Mesothelial cell of epicardium (in vitro differentiated cells): ENCODE data around the gene RYR2. TPM values are rescaled to one million over a fixed set of nuclear protein-coding genes. Genes with fewer than 3 reads are reported as not detected.

Experiments
- DNase-seq, 2 experiments: peaks; one replicate each; pipeline ENCODE4 v3.0.0; 2021; ENCODE audit warnings: low spot score in 2 of 2; ENCODE audit not compliant: unreplicated experiment in 2 of 2
- H3K27ac Mint-ChIP-seq: 2 replicates; pipeline ENCODE4 v1.8.0; 2021; ENCODE audit warnings: mixed read lengths
- H3K27me3 Mint-ChIP-seq: 2 replicates; pipeline ENCODE4 v1.8.0; 2021; ENCODE audit warnings: low read depth, mixed read lengths
- H3K36me3 Mint-ChIP-seq: 2 replicates; pipeline ENCODE4 v1.8.0; 2021; ENCODE audit warnings: mixed read lengths
- H3K4me1 Mint-ChIP-seq: 2 replicates; pipeline ENCODE4 v1.8.0; 2021; ENCODE audit warnings: mixed read lengths
- H3K4me3 Mint-ChIP-seq: 2 replicates; pipeline ENCODE4 v1.8.0; 2021; ENCODE audit warnings: mild to moderate bottlenecking, moderate library complexity, mixed read lengths
- H3K9me3 Mint-ChIP-seq: 2 replicates; pipeline ENCODE4 v1.8.0; 2021; ENCODE audit warnings: mixed read lengths
- total RNA-seq: library from RNA; stranded (reverse); gene quantifications from 3 replicates; pipeline ENCODE4 v1.2.1, GENCODE V29; 2021
- TF ChIP-seq, protein P1 (sequence below): fragments of 200-600 bp; sonication (generic); IDR thresholded peaks from one replicate; pipeline ENCODE4 v1.5.0; 2021; ENCODE audit warnings: antibody characterized with exemption; ENCODE audit not compliant: unreplicated experiment

The RYR2 gene
- total RNA-seq, 1 donor from 2014 or later: 6.1 TPM

DNA sequence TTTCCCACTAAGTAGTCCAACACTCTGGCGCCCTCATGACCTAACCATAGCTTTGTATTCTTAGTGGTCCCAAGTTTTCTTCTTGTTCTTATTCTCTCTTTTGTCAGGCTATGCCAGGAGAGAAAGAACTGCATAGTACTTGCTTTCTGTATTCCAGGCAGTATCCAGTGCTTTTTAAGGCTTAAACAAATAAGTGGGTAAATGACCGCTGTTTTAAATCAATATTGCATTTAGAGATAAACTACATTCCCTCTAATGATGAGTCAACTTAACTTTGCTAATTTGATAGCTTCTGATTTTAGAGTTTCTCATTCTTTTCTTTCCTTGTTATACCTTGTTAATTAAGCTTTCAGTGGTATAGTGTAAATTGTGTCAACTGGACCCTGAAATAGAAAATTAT is 709.1 kb downstream of the RYR2 start:
- no peak overlapping the region for H3K27ac Mint-ChIP-seq
- no peaks in the 10 kb centered on the region for H3K36me3 Mint-ChIP-seq
- DNase-seq: no peak
- H3K9me3 Mint-ChIP-seq: no peaks in the 10 kb centered on the region
- peaks cover 20% of the 10 kb centered on the region for H3K4me1 Mint-ChIP-seq
- no peaks in the 10 kb centered on the region for H3K27me3 Mint-ChIP-seq
- no peak overlapping the region for H3K4me3 Mint-ChIP-seq
- TF ChIP-seq, protein P1, sequence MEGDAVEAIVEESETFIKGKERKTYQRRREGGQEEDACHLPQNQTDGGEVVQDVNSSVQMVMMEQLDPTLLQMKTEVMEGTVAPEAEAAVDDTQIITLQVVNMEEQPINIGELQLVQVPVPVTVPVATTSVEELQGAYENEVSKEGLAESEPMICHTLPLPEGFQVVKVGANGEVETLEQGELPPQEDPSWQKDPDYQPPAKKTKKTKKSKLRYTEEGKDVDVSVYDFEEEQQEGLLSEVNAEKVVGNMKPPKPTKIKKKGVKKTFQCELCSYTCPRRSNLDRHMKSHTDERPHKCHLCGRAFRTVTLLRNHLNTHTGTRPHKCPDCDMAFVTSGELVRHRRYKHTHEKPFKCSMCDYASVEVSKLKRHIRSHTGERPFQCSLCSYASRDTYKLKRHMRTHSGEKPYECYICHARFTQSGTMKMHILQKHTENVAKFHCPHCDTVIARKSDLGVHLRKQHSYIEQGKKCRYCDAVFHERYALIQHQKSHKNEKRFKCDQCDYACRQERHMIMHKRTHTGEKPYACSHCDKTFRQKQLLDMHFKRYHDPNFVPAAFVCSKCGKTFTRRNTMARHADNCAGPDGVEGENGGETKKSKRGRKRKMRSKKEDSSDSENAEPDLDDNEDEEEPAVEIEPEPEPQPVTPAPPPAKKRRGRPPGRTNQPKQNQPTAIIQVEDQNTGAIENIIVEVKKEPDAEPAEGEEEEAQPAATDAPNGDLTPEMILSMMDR: no peak

DNA sequence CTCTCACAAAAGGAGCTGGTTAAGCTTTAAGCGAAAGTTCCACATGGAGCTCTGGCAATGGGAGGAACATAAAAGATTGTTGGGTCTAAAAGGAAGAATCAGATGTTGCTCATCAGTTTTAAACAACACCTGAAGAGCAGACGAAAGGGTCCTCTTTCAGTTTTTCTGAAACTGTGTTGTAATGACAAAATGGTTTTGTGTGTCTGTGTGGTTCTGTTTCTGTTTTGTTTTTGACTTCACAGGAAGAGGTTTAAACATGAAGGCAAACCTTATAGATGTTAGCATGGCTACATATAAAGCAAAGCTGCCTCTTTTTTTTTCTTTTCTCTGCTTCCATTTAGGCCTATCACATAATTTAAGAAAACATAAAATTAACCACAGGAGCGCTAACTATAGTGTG is 712.6 kb downstream of the RYR2 start:
- Mint-ChIP-seq H3K9me3 (no peaks in the 10 kb centered on the region), H3K27me3 (no peaks in the 10 kb centered on the region), H3K4me3 (no peak overlapping the region), H3K36me3 (no peaks in the 10 kb centered on the region), H3K27ac (no peak overlapping the region), H3K4me1 (peaks cover 14% of the 10 kb centered on the region)
- TF ChIP-seq, protein P1: no peak
- no peak for DNase-seq

DNA sequence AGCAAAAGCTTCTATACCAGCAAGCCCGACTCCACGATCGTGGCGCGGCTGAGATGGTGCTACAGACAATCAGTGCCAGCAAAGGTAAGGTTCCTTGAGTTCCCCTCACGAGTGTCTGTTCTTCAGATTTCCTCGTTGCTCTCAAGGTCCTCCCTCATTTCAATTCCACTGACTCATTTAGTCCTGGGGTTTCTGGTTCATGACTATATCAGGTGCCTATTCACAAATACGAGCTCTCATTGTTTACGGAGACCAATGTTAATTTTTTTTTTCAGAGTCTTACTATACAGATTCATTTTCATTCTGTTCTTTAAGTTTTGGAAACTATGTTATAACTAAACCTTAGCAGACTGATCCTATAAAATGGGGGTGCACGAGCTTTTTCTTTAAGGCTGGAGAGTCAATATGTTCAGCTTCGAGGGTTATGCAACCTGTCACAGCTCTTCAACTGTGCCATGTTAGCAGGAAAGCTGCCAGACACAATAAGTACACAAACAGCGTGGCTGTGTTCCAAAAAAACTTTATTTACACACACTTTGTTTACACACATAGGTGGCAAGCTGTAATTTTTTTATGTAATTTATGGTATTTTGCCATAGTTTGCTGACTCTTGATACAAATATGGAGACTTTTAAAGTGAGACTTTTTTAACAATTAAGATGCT is 714.5 kb downstream of the RYR2 start:
- H3K4me1 Mint-ChIP-seq: peaks cover 18% of the 10 kb centered on the region
- no peaks in the 10 kb centered on the region for H3K9me3 Mint-ChIP-seq
- no peak for DNase-seq
- TF ChIP-seq, protein P1: no peak
- H3K27me3 Mint-ChIP-seq: no peaks in the 10 kb centered on the region
- H3K36me3 Mint-ChIP-seq: no peaks in the 10 kb centered on the region
- no peak overlapping the region for H3K4me3 Mint-ChIP-seq
- H3K27ac Mint-ChIP-seq: no peak overlapping the region

DNA sequence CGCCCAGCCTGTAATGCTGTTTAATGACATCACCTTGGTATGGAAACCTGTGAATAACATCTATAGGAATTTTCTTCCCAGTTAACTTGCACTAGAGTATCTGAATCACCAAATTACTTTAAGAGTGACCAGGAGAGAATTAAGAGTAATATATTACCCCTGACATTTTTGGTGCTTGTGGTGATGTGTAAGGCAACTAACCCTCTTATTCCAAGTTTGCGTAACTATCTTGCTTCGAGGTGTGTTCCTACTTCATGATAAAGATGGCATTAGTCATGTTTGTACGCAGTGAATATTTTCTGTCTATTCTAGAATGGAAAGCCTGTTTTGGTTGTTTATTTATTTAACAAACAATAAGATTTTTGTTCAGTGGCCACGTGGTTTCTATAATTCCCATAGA is 717.4 kb downstream of the RYR2 start:
- H3K4me1 Mint-ChIP-seq: peaks cover 5% of the 10 kb centered on the region
- no peak overlapping the region for H3K27ac Mint-ChIP-seq
- H3K36me3 Mint-ChIP-seq: no peaks in the 10 kb centered on the region
- no peak overlapping the region for H3K4me3 Mint-ChIP-seq
- no peaks in the 10 kb centered on the region for H3K9me3 Mint-ChIP-seq
- TF ChIP-seq, protein P1: no peak
- H3K27me3 Mint-ChIP-seq: no peaks in the 10 kb centered on the region
- DNase-seq: no peak

DNA sequence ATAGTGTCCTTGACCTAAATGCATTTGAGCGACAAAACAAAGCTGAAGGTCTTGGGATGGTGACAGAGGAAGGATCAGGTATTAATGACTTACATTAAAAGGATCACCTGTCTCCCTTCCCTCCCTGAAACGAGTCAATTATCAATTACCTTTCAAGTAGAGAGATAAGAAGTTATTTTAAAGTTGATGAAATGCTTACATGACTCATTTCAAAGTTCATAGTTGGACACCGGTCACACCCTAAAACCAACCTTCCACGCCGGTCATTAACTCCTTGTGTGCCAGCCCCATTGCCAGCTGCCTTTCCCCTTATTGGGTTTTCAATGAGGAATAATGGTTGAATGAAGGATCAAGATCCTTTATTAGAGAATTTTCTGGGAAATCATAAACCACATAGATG is 719.0 kb downstream of the RYR2 start:
- H3K4me3 Mint-ChIP-seq: no peak overlapping the region
- no peak for DNase-seq
- peaks cover 4% of the 10 kb centered on the region for H3K4me1 Mint-ChIP-seq

More for the DNA sequence above, 719.0 kb downstream of the RYR2 start:
- TF ChIP-seq, protein P1: no peak
- Mint-ChIP-seq H3K36me3 (no peaks in the 10 kb centered on the region), H3K27me3 (no peaks in the 10 kb centered on the region), H3K9me3 (no peaks in the 10 kb centered on the region), H3K27ac (no peak overlapping the region)
